ENCODE measurements around the gene SSC4D.
"Not testable (repeated sequence)": the region's sequence is repeated elsewhere in the genome, so short reads cannot be mapped to it uniquely, and the experiment has no call there.

The SSC4D gene

GRCh38 chr7:76396864-76397263, 12.6 kb downstream of the SSC4D start:
- TF ChIP-seq REST (IDR thresholded peaks at IDR 0.05; ENCODE audit: insufficient replicate concordance, low read depth): no peak
- TF ChIP-seq POLR2AphosphoS5 (IDR thresholded peaks at IDR 0.05; ENCODE audit: low read depth): no peak
- TF ChIP-seq GABPA (IDR thresholded peaks at IDR 0.05; ENCODE audit: low read depth): no peak
- TF ChIP-seq SPI1 (IDR thresholded peaks at IDR 0.05; ENCODE audit: borderline replicate concordance, low read depth): no peak
- no peak for TF ChIP-seq CTCF (IDR thresholded peaks at IDR 0.05; ENCODE audit: insufficient read depth, low read length)
- Histone ChIP-seq H3K27ac (replicated peaks) (no peak overlapping the region), H3K27me3 (ENCODE audit: insufficient read depth, poor library complexity, severe bottlenecking) (no peaks in the 10 kb centered on the region), H3K4me3 (replicated peaks; ENCODE audit: insufficient read depth, low read length) (peak overlapping the region; percentile 66; the same call in 1 of the 2 replicates)
- DNase-seq (ENCODE audit: low read depth in 1 of 2, low spot score in 1 of 2): no peak

GRCh38 chr7:76395965-76396726, 13.4 kb downstream of the SSC4D start:
- Histone ChIP-seq H3K4me3 (replicated peaks; ENCODE audit: insufficient read depth, low read length) (no peak overlapping the region), H3K27ac (replicated peaks) (no peak overlapping the region), H3K27me3 (ENCODE audit: insufficient read depth, poor library complexity, severe bottlenecking) (no peaks in the 10 kb centered on the region)
- TF ChIP-seq POLR2AphosphoS5 (IDR thresholded peaks at IDR 0.05; ENCODE audit: low read depth) (no peak), REST (IDR thresholded peaks at IDR 0.05; ENCODE audit: insufficient replicate concordance, low read depth) (no peak), SPI1 (IDR thresholded peaks at IDR 0.05; ENCODE audit: borderline replicate concordance, low read depth) (no peak), CTCF (IDR thresholded peaks at IDR 0.05; ENCODE audit: insufficient read depth, low read length) (no peak), GABPA (IDR thresholded peaks at IDR 0.05; ENCODE audit: low read depth) (no peak)
- DNase-seq (ENCODE audit: low read depth in 1 of 2, low spot score in 1 of 2): no peak

GRCh38 chr7:76395605-76395964, 13.9 kb downstream of the SSC4D start:
- DNase-seq (ENCODE audit: low read depth in 1 of 2, low spot score in 1 of 2); H3K27me3 ChIP-seq (ENCODE audit: insufficient read depth, poor library complexity, severe bottlenecking); H3K4me3 ChIP-seq (replicated peaks; ENCODE audit: insufficient read depth, low read length); H3K27ac ChIP-seq (replicated peaks): not testable (repeated sequence)

- DNase-seq (ENCODE audit: low read depth in 1 of 2, low spot score in 1 of 2): peak in 1 of 2 experiments; percentile 23
- no peak overlapping the region for H3K27ac ChIP-seq (replicated peaks)
- no peak for TF ChIP-seq SPI1 (IDR thresholded peaks at IDR 0.05; ENCODE audit: borderline replicate concordance, low read depth)
These were observed 14.5 kb downstream of the SSC4D start for GRCh38 chr7:76394957-76395356.

More at GRCh38 chr7:76394957-76395356, 14.5 kb downstream of the SSC4D start:
- Histone ChIP-seq H3K27me3 (ENCODE audit: insufficient read depth, poor library complexity, severe bottlenecking) (no peaks in the 10 kb centered on the region), H3K4me3 (replicated peaks; ENCODE audit: insufficient read depth, low read length) (no peak overlapping the region)

Measured in HL-60 (cell line).